OCI-LY3 (cell line): Measurements from ENCODE around the gene SUPV3L1.

Experiments
- H2AFZ ChIP-seq: fragments of 200-600, 300-600 bp; shearing (Covaris generic); 2 replicates; pipeline ENCODE4 v1.6.0; 2014; ENCODE audit warnings: antibody characterized with exemption, low read depth, low read length
- H3K27ac ChIP-seq: fragments of 200-600, 300-600 bp; sonication (generic); 2 replicates; pipeline ENCODE4 v1.5.1; 2014; ENCODE audit warnings: mild to moderate bottlenecking, low read length, moderate library complexity, mixed read lengths
- H3K27me3 ChIP-seq: fragments of 200-600, 300-600 bp; sonication (generic); 2 replicates; pipeline ENCODE4 v1.6.1; 2014; ENCODE audit warnings: low read depth, low read length, mixed read lengths
- H3K36me3 ChIP-seq: fragments of 200-600, 300-600 bp; sonication (generic); replicated peaks from 2 replicates; pipeline ENCODE3; 2014; ENCODE audit warnings: low read depth, low read length, mixed read lengths
- H3K4me1 ChIP-seq: fragments of 300-600, 200-600 bp; sonication (generic); 2 replicates; pipeline ENCODE4 v1.6.1; 2014; ENCODE audit warnings: low read length, mixed read lengths
- H3K4me2 ChIP-seq: fragments of 200-600, 300-600 bp; sonication (generic); 2 replicates; pipeline ENCODE4 v1.6.1; 2014; ENCODE audit warnings: low read length, mixed read lengths
- H3K4me3 ChIP-seq: fragments of 300-600, 200-600 bp; sonication (generic); 2 replicates; pipeline ENCODE4 v1.5.1; 2014; ENCODE audit warnings: antibody characterized with exemption, mild to moderate bottlenecking, low read length, moderate library complexity
- H3K79me2 ChIP-seq: fragments of 300-600, 200-600 bp; shearing (Covaris generic); 2 replicates; pipeline ENCODE4 v1.6.1; 2014; ENCODE audit warnings: mild to moderate bottlenecking, low read length, mixed read lengths
- H3K9ac ChIP-seq: fragments of 300-600, 200-600 bp; shearing (Covaris generic); 2 replicates; pipeline ENCODE4 v1.6.0; 2014; ENCODE audit warnings: mild to moderate bottlenecking, low read length, moderate library complexity
- H3K9me3 ChIP-seq: fragments of 200-600, 300-600 bp; shearing (Covaris generic); 2 replicates; pipeline ENCODE4 v1.6.1; 2014; ENCODE audit warnings: low read length, mixed read lengths; ENCODE audit not compliant: insufficient read depth
- H4K20me1 ChIP-seq: fragments of 200-600, 300-600 bp; sonication (generic); 2 replicates; pipeline ENCODE4 v1.6.1; 2016; ENCODE audit warnings: low read length, mixed read lengths; ENCODE audit not compliant: insufficient read depth
- CTCF ChIP-seq: fragments of 200-600, 300-600 bp; sonication (generic); IDR thresholded peaks from 2 replicates; pipeline ENCODE4 v1.5.1; 2014; ENCODE audit warnings: antibody characterized with exemption, low read length, low read depth
- EZH2phosphoT487 ChIP-seq: fragments of 200-600 bp; shearing (Covaris generic); IDR thresholded peaks from 2 replicates; pipeline ENCODE4 v1.6.1; 2018; ENCODE audit warnings: antibody characterized with exemption, mixed run types, low read depth

SUPV3L1 gene

GRCh38 chr10:69215405-69216171, 35.6 kb downstream of the SUPV3L1 start:
- no peaks in the 10 kb centered on the region for H3K79me2 ChIP-seq
- H2AFZ ChIP-seq, result no peak overlapping the region
- H3K27me3 ChIP-seq, result no peaks in the 10 kb centered on the region
- H3K9me3 ChIP-seq, result no peaks in the 10 kb centered on the region
- H3K4me1 ChIP-seq, result no peaks in the 10 kb centered on the region
- no peak overlapping the region for H3K27ac ChIP-seq
- no peak overlapping the region for H3K9ac ChIP-seq
- no peak overlapping the region for H3K4me2 ChIP-seq
- no peaks in the 10 kb centered on the region for H3K36me3 ChIP-seq
- no peak overlapping the region for H3K4me3 ChIP-seq
- TF ChIP-seq CTCF (no peak), EZH2phosphoT487 (no peak)
- H4K20me1 ChIP-seq, result no peaks in the 10 kb centered on the region

GRCh38 chr10:69216577-69217118, 36.6 kb downstream of the SUPV3L1 start:
- H3K4me1 ChIP-seq, result no peaks in the 10 kb centered on the region
- H3K4me2 ChIP-seq, result no peak overlapping the region

GRCh38 chr10:69217119-69217754, 37.2 kb downstream of the SUPV3L1 start:
- Histone ChIP-seq H3K27me3 (no peaks in the 10 kb centered on the region), H3K27ac (no peak overlapping the region), H3K9me3 (no peaks in the 10 kb centered on the region), H2AFZ (no peak overlapping the region), H3K4me1 (peaks cover 3% of the 10 kb centered on the region; the same call in 1 of the 2 replicates), H3K9ac (no peak overlapping the region), H3K36me3 (no peaks in the 10 kb centered on the region), H3K4me2 (no peak overlapping the region), H3K79me2 (no peaks in the 10 kb centered on the region), H3K4me3 (no peak overlapping the region), H4K20me1 (no peaks in the 10 kb centered on the region)
- TF ChIP-seq EZH2phosphoT487, result no peak

More at GRCh38 chr10:69216577-69217118, 36.6 kb downstream of the SUPV3L1 start:
- no peaks in the 10 kb centered on the region for H3K36me3 ChIP-seq
- no peak overlapping the region for H3K4me3 ChIP-seq
- TF ChIP-seq EZH2phosphoT487, result no peak
- no peak for TF ChIP-seq CTCF
- no peaks in the 10 kb centered on the region for H3K9me3 ChIP-seq
- H3K27ac ChIP-seq, result no peak overlapping the region
- H3K79me2 ChIP-seq, result no peaks in the 10 kb centered on the region
- H2AFZ ChIP-seq, result no peak overlapping the region
- H4K20me1 ChIP-seq, result no peaks in the 10 kb centered on the region
- no peaks in the 10 kb centered on the region for H3K27me3 ChIP-seq
- H3K9ac ChIP-seq, result no peak overlapping the region

GRCh38 chr10:69218831-69219230, 38.8 kb downstream of the SUPV3L1 start:
- no peak for TF ChIP-seq EZH2phosphoT487
- no peak for TF ChIP-seq CTCF
- no peaks in the 10 kb centered on the region for H3K79me2 ChIP-seq
- no peaks in the 10 kb centered on the region for H3K27me3 ChIP-seq
- H2AFZ ChIP-seq, result no peak overlapping the region
- no peak overlapping the region for H3K4me2 ChIP-seq
- H4K20me1 ChIP-seq, result no peaks in the 10 kb centered on the region
- H3K4me1 ChIP-seq, result peaks cover 11% of the 10 kb centered on the region
- no peak overlapping the region for H3K9ac ChIP-seq
- no peak overlapping the region for H3K4me3 ChIP-seq
- H3K9me3 ChIP-seq, result no peaks in the 10 kb centered on the region
- H3K36me3 ChIP-seq, result no peaks in the 10 kb centered on the region
- no peak overlapping the region for H3K27ac ChIP-seq
